Measurements from ENCODE around the gene AEBP1. TPM values are rescaled to one million over a fixed set of nuclear protein-coding genes. Genes with fewer than 3 reads are reported as not detected.

Gene AEBP1
- total and polyA plus RNA-seq, 9 of the 15 experiments (the other 6 are each of a cell fraction or from before 2014, with no cell fraction given): 0.03 to 0.78 (median 0.30) TPM; not detected in 2

DNA sequence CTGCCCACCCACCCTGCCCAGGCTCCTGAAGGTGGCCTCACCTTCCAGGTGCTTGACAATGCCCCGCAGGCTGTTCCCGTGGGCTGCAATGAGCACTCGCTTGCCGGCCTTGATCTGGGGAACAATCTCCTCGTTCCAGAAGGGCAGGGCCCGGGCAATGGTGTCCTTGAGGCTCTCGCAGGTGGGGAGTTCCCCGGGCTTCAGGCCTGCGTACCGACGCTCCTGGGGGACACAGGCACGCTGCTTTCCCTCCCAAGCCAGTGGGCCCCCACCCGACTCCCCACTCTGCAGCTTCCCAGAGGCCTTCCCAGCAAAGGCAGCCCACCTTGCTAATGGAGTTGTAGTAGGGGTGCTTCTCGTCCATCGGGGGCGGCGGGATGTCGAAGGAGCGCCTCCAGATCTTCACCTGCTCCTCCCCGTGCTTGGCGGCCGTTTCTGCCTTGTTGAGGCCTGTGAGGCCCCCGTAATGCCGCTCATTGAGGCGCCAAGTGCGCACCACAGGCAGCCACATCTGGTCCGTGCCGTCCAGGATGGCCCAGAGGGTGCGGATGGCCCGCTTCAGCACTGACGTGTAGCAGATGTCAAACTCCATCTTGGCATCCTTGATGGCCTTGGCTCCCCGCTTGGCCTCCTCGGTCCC is 39.2 kb upstream of the AEBP1 start (continued):
- TF ChIP-seq, protein P1, sequence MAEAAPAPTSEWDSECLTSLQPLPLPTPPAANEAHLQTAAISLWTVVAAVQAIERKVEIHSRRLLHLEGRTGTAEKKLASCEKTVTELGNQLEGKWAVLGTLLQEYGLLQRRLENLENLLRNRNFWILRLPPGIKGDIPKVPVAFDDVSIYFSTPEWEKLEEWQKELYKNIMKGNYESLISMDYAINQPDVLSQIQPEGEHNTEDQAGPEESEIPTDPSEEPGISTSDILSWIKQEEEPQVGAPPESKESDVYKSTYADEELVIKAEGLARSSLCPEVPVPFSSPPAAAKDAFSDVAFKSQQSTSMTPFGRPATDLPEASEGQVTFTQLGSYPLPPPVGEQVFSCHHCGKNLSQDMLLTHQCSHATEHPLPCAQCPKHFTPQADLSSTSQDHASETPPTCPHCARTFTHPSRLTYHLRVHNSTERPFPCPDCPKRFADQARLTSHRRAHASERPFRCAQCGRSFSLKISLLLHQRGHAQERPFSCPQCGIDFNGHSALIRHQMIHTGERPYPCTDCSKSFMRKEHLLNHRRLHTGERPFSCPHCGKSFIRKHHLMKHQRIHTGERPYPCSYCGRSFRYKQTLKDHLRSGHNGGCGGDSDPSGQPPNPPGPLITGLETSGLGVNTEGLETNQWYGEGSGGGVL (CRISPR knock-in tag; IDR thresholded peaks at IDR 0.05): no peak
- peak; percentile 81 for TF ChIP-seq POLR2G (IDR thresholded peaks at IDR 0.05; ENCODE audit: low read depth, low read length)
- no peak for TF ChIP-seq ZNF436 (CRISPR knock-in tag; IDR thresholded peaks at IDR 0.05)

DNA sequence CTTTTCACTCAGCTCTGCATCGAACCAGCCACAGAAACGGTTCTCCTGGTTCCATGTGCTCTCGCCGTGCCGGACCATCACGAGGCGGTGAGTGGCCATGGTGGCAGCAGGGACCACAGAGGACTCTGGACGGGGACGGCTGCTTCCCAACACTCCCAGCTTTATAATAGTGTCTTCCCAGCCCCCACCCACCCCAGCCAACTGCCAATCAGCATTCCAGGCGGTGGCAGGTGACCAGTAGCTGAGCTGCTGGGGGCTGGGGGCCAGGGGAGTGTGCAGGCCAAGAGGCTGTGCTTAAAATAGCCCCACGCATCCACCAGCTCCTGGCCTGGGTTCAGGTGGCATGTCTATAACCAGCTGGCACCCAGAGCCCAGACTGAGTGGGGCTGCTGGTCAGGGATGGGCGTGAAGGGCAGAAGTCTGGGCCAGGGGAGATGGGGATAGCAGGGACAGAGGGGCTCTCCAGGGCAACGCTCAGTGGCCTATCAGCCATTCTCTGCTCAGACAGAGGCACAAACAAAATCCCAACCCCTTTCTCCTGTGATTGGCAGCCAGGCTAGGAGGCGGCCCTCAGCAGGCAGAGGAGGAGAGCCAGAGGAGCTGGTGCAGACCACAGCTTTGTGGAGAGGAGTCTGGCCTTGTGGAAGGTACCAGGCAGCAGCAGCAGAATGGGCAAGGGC is 38.6 kb upstream of the AEBP1 start, which contains the start of gene PGAM2:
Gene PGAM2, minus strand, starts transcription at position 137 of the 680 bp plus-strand sequence. Its CDS starts 38 bp downstream, at position 99.
- ChIA-PET POLR2A (interaction anchor here (0.6 to 2.5 kb wide), 4 partner anchors 9 to 153 kb away, joined by 3 to 6 read pairs (median 4); no protein-coding TSS in a partner anchor), CTCF (ENCODE audit: low intra/inter-chr PET ratio) (interaction anchor here (0.6 kb wide), 1 partner anchor 131 kb away, joined by 4 read pairs; no protein-coding TSS in a partner anchor)
- Histone ChIP-seq H3K4me1 (replicated peaks in 1 of 2; ENCODE audit: control insufficient read depth in 2 of 2, insufficient read depth in 2 of 2, low read length in 2 of 2) (peaks cover 6 to 36% of the 10 kb centered on the region in 2 experiments; a peak in 3 of 5 replicates), H2AFZ (ENCODE audit: low read depth, low read length) (no peak within 1 kb of the TSS), H3K4me2 (ENCODE audit: insufficient read depth, low read length) (no peak within 1 kb of the TSS), H3K27me3 (ENCODE audit: control insufficient read depth in 2 of 2, insufficient read depth in 2 of 2, low read length in 2 of 2) (peaks cover 0 to 14% of the 10 kb centered on the region in 2 experiments; a peak in 2 of 5 replicates), H4K20me1 (replicated peaks; ENCODE audit: control insufficient read depth, insufficient read depth, low read length) (peaks cover 12% of the 10 kb centered on the region; the same call in 1 of the 2 replicates), H3K9ac (ENCODE audit: insufficient read depth in 1 of 2, low read depth in 2 of 2, low read length in 2 of 2) (peak within 1 kb of the TSS in 1 of 2 experiments; percentile 76; a peak in 2 of 4 replicates), H3K9me1 (ENCODE audit: control insufficient read depth, insufficient read depth, low read length) (no peaks in the 10 kb centered on the region), H3K4me3 (no peak within 1 kb of the TSS), H3K79me2 (ENCODE audit: control insufficient read depth, insufficient read depth, low read length) (no peaks in the 10 kb centered on the region), H3K9me3 (replicated peaks; ENCODE audit: control insufficient read depth, insufficient read depth, low read depth, low read length) (no peaks in the 10 kb centered on the region), H3K36me3 (ENCODE audit: control insufficient read depth, insufficient read depth, low read length) (peaks cover 13% of the 10 kb centered on the region; the same call in 2 of the 3 replicates), H3K27ac (ENCODE audit: extremely low read depth, low read depth, low read length) (no peak within 1 kb of the TSS)
- 42% methylated on average over 10 of the region's 14 CpGs for WGBS (ENCODE audit: insufficient coverage, low coverage, missing lambda C conversion rate)
- BruUV-seq (replicated peaks): no TSS peak
- TF ChIP-seq ZNF695 (CRISPR knock-in tag; IDR thresholded peaks at IDR 0.05) (no peak), POLR2G (IDR thresholded peaks at IDR 0.05; ENCODE audit: low read depth, low read length) (peak; percentile 70), POLR2A (conservative IDR thresholded peaks at IDR 0.05) (0 out of 2 replicates have a peak, but pooled peaks have one; percentile 1), ARHGAP35 (IDR thresholded peaks at IDR 0.05; ENCODE audit: partially characterized antibody) (no peak), PTRF (tag; IDR thresholded peaks at IDR 0.05) (no peak), RFX7 (CRISPR knock-in tag; IDR thresholded peaks at IDR 0.05) (no peak)
- TF ChIP-seq, protein P2, sequence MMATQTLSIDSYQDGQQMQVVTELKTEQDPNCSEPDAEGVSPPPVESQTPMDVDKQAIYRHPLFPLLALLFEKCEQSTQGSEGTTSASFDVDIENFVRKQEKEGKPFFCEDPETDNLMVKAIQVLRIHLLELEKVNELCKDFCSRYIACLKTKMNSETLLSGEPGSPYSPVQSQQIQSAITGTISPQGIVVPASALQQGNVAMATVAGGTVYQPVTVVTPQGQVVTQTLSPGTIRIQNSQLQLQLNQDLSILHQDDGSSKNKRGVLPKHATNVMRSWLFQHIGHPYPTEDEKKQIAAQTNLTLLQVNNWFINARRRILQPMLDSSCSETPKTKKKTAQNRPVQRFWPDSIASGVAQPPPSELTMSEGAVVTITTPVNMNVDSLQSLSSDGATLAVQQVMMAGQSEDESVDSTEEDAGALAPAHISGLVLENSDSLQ (IDR thresholded peaks at IDR 0.05): peak; percentile 83
- TF ChIP-seq, protein P3, sequence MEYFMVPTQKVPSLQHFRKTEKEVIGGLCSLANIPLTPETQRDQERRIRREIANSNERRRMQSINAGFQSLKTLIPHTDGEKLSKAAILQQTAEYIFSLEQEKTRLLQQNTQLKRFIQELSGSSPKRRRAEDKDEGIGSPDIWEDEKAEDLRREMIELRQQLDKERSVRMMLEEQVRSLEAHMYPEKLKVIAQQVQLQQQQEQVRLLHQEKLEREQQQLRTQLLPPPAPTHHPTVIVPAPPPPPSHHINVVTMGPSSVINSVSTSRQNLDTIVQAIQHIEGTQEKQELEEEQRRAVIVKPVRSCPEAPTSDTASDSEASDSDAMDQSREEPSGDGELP (CRISPR knock-in tag; IDR thresholded peaks at IDR 0.05; ENCODE audit: borderline replicate concordance): peak; percentile 37; the same call in 1 of the 2 replicates
- in situ Hi-C loops (cut with MboI): no loop called here
- FAIRE-seq (no peak), ATAC-seq (peak; percentile 27), DNase-seq (ENCODE audit: extremely low read depth in 1 of 4, low spot score in 3 of 4) (no peak)
- intact Hi-C loops (cut with micrococcal nuclease): loop anchor here (5.0 kb wide), 1 partner anchor 43 kb away; no protein-coding TSS in a partner anchor
